Spinal cord (tissue), 10 donors: ENCODE data around the gene CAMKMT. TPM values are rescaled to one million over a fixed set of nuclear protein-coding genes. Genes with fewer than 3 reads are reported as not detected.

Experiments used
- DNase-seq, 6 donors: peaks; one replicate each; pipeline versions ENCODE4 v3.0.0 to v3.0.0-alpha.2; 2013 to 2015; ENCODE audit warnings: low spot score in 6 of 6, low read depth in 4 of 6
- H3K27ac ChIP-seq: one replicate; pipeline ENCODE4 v1.5.1; 2013; ENCODE audit warnings: low read depth, low read length, control low read depth
- H3K27me3 ChIP-seq: one replicate; pipeline ENCODE4 v1.6.1; 2013; ENCODE audit warnings: low read length; ENCODE audit not compliant: control insufficient read depth, insufficient read depth
- H3K36me3 ChIP-seq: one replicate; pipeline ENCODE4 v1.6.1; 2013; ENCODE audit warnings: low read length; ENCODE audit not compliant: control insufficient read depth, insufficient read depth
- H3K4me1 ChIP-seq: one replicate; pipeline ENCODE4 v1.6.1; 2013; ENCODE audit warnings: low read length; ENCODE audit not compliant: control insufficient read depth, insufficient read depth
- H3K4me3 ChIP-seq: one replicate; pipeline ENCODE4 v1.5.1; 2013; ENCODE audit warnings: low read depth, low read length, control low read depth
- H3K9me3 ChIP-seq: one replicate; pipeline ENCODE4 v1.6.1; 2013; ENCODE audit warnings: low read length; ENCODE audit not compliant: control insufficient read depth, insufficient read depth
- WGBS: methylation state at CpG from one replicate; pipeline ENCODE4 v1.1.5; 2013; ENCODE audit warnings: missing lambda C conversion rate; ENCODE audit not compliant: insufficient coverage; 5-methylcytosine and 5-hydroxymethylcytosine counted together
- polyA plus RNA-seq, 2 donors: library from polyadenylated mRNA; unstranded; fragments of 120-200 nt; gene quantifications; one replicate each; pipeline ENCODE4 v1.2.1, GENCODE V29; 2013; ENCODE audit not compliant: insufficient read length in 2 of 2
- total RNA-seq, 2 donors: library from RNA; depleted of rRNA in 1 of 2; stranded (reverse); fragments of 120-200 nt in 1 of 2; fragments of >200 nt in 1 of 2; gene quantifications; one replicate each; pipeline versions ENCODE4 v1.2.3 to v1.2.4, GENCODE V29; 2013 to 2014
- donor health status: healthy.

The CAMKMT gene
- total and polyA plus RNA-seq, 4 donors: 8.0 to 16.8 (median 13.9) TPM

- Histone ChIP-seq H3K9me3 (no peaks in the 10 kb centered on the region), H3K27me3 (no peaks in the 10 kb centered on the region), H3K27ac (no peak overlapping the region), H3K36me3 (no peaks in the 10 kb centered on the region), H3K4me1 (no peaks in the 10 kb centered on the region), H3K4me3 (no peak overlapping the region)
- DNase-seq: no peak
- WGBS: no CpG with 5 or more reads among the region's 3 CpGs
Measured at GRCh38 chr2:44716131-44716530, 354.4 kb downstream of the CAMKMT start.

- H3K4me3 ChIP-seq: no peak overlapping the region
- no peaks in the 10 kb centered on the region for H3K27me3 ChIP-seq
- no CpG with 5 or more reads among the region's 3 CpGs for WGBS
- H3K27ac ChIP-seq: no peak overlapping the region
- H3K4me1 ChIP-seq: no peaks in the 10 kb centered on the region
- H3K9me3 ChIP-seq: no peaks in the 10 kb centered on the region
- H3K36me3 ChIP-seq: no peaks in the 10 kb centered on the region
- no peak for DNase-seq
Measured at GRCh38 chr2:44718431-44718830, 356.7 kb downstream of the CAMKMT start.

DNA sequence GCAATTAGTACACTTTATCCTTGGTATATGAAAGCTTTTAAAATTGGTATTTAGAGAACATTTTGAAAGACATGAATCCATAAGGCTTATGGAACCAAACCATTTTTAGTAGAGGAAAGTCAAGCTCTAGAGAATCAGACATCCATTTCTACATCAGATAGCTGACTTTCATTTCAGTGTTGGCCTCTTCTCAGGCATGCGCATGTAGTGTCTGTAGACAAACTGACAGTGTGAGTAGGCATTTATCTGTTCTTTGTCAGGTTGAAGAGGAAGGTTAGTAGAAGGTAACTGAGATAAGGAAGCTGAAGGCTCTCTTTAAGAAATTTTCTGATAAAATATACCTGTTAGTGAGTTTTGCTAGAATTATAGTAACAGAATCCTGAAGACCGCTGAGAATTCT is 357.8 kb downstream of the CAMKMT start:
- no peaks in the 10 kb centered on the region for H3K27me3 ChIP-seq
- H3K9me3 ChIP-seq: no peaks in the 10 kb centered on the region
- WGBS: no CpG with 5 or more reads among the region's 2 CpGs
- H3K4me1 ChIP-seq: no peaks in the 10 kb centered on the region
- no peak overlapping the region for H3K4me3 ChIP-seq
- no peak overlapping the region for H3K27ac ChIP-seq
- no peak for DNase-seq
- no peaks in the 10 kb centered on the region for H3K36me3 ChIP-seq

GRCh38 chr2:44722026-44722625 is 360.4 kb downstream of the CAMKMT start:
- WGBS: no CpG with 5 or more reads among the region's 1 CpG
- H3K27me3 ChIP-seq: no peaks in the 10 kb centered on the region

GRCh38 chr2:44723921-44724320 is 362.2 kb downstream of the CAMKMT start:
- no peaks in the 10 kb centered on the region for H3K36me3 ChIP-seq
- H3K27me3 ChIP-seq: no peaks in the 10 kb centered on the region
- H3K4me1 ChIP-seq: no peaks in the 10 kb centered on the region
- H3K9me3 ChIP-seq: no peaks in the 10 kb centered on the region
- H3K4me3 ChIP-seq: no peak overlapping the region
- WGBS: 94% methylated on average over 2 of the region's 3 CpGs
- no peak overlapping the region for H3K27ac ChIP-seq
- DNase-seq: no peak

More at GRCh38 chr2:44722026-44722625, 360.4 kb downstream of the CAMKMT start:
- DNase-seq: no peak
- no peak overlapping the region for H3K27ac ChIP-seq
- H3K4me1 ChIP-seq: no peaks in the 10 kb centered on the region
- no peaks in the 10 kb centered on the region for H3K36me3 ChIP-seq
- H3K9me3 ChIP-seq: no peaks in the 10 kb centered on the region
- H3K4me3 ChIP-seq: no peak overlapping the region

- Histone ChIP-seq H3K27me3 (no peaks in the 10 kb centered on the region), H3K4me1 (no peaks in the 10 kb centered on the region), H3K27ac (no peak overlapping the region), H3K9me3 (peaks cover under 1% of the 10 kb centered on the region), H3K4me3 (no peak overlapping the region), H3K36me3 (no peaks in the 10 kb centered on the region)
- DNase-seq: no peak
Measured at GRCh38 chr2:44730593-44730992, 368.8 kb downstream of the CAMKMT start.

DNA sequence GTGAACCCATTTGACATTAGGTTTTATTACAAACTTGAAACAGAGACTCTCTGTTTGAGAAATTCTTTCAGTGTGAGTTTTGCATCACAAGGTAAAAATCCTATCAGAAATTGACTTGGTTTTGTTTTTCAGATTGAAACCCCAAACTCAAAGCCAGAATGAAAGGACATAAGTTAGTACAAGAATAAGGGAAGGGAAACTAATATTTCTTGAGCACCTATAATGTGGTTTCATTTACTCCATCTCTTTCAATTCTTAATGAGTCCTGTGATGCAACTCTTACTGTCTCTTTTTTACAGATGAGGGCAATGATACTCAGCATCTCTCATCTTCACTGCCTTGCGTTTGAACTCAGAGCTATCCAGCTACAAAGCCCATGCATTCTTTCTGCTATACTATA is 369.8 kb downstream of the CAMKMT start:
- Histone ChIP-seq H3K27ac (no peak overlapping the region), H3K4me3 (no peak overlapping the region), H3K9me3 (peaks cover 2% of the 10 kb centered on the region), H3K36me3 (no peaks in the 10 kb centered on the region), H3K4me1 (no peaks in the 10 kb centered on the region), H3K27me3 (no peaks in the 10 kb centered on the region)
- no peak for DNase-seq
- no CpG with 5 or more reads among the region's 1 CpG for WGBS

GRCh38 chr2:44736270-44736942 is 374.7 kb downstream of the CAMKMT start:
- Histone ChIP-seq H3K4me3 (no peak overlapping the region), H3K36me3 (no peaks in the 10 kb centered on the region), H3K27ac (no peak overlapping the region), H3K27me3 (no peaks in the 10 kb centered on the region), H3K4me1 (no peaks in the 10 kb centered on the region), H3K9me3 (peaks cover 6% of the 10 kb centered on the region)
- no CpG with 5 or more reads among the region's 3 CpGs for WGBS
- no peak for DNase-seq

- no peak for DNase-seq
- no peak overlapping the region for H3K27ac ChIP-seq
- H3K4me1 ChIP-seq: no peaks in the 10 kb centered on the region
- H3K4me3 ChIP-seq: no peak overlapping the region
- no peaks in the 10 kb centered on the region for H3K27me3 ChIP-seq
- 92% methylated on average over 1 of the region's 1 CpG for WGBS
- H3K36me3 ChIP-seq: no peaks in the 10 kb centered on the region
- H3K9me3 ChIP-seq: peaks cover 5% of the 10 kb centered on the region
Measured at GRCh38 chr2:44740678-44741077, 378.9 kb downstream of the CAMKMT start.

GRCh38 chr2:44741507-44741906 is 379.8 kb downstream of the CAMKMT start:
- no peak overlapping the region for H3K27ac ChIP-seq
- no peak for DNase-seq
- H3K4me3 ChIP-seq: no peak overlapping the region
- no peaks in the 10 kb centered on the region for H3K27me3 ChIP-seq
- H3K36me3 ChIP-seq: no peaks in the 10 kb centered on the region
- WGBS: no CpG with 5 or more reads among the region's 1 CpG
- H3K4me1 ChIP-seq: no peaks in the 10 kb centered on the region
- peaks cover 4% of the 10 kb centered on the region for H3K9me3 ChIP-seq
